ENCODE results near the gene NTPCR. TPM values are rescaled to one million over a fixed set of nuclear protein-coding genes. Genes with fewer than 3 reads are reported as not detected.

The NTPCR gene
- total RNA-seq, 2 experiments from 2014 or later: 41.7 to 45.0 TPM

GRCh38 chr1:232968965-232969364, 18.6 kb downstream of the NTPCR start:
- Mint-ChIP-seq H3K27me3 (no peaks in the 10 kb centered on the region), H3K27ac (no peak overlapping the region), H3K36me3 (peaks cover 57% of the 10 kb centered on the region), H3K9me3 (peaks cover 18% of the 10 kb centered on the region), H3K4me1 (ENCODE audit: low read depth) (peaks cover 4% of the 10 kb centered on the region), H3K4me3 (no peak overlapping the region)
- CTCF ChIA-PET: no interaction called here
- POLR2A ChIA-PET: no interaction called here
- DNase-seq: no peak
- intact Hi-C loops (cut with micrococcal nuclease): no loop called here

DNA sequence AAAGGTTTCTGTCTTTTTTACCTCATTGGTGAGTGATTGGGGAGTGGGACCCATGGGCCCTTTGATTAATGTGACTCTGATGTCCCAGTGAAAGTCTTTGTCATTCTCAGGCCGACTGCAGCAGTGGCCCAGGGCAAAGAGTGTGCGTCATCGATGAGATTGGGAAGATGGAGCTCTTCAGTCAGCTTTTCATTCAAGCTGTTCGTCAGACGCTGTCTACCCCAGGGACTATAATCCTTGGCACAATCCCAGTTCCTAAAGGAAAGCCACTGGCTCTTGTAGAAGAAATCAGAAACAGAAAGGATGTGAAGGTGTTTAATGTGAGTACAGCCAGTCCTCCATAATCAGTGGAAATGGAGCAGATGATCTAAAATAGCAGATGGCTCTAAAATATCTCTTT, 19.4 kb downstream of the NTPCR start:
- peaks cover 21% of the 10 kb centered on the region for H3K9me3 Mint-ChIP-seq
- ChIA-PET CTCF (interaction anchor here (0.7 kb wide), 1 partner anchor 92 kb away, joined by 3 read pairs; no protein-coding TSS in a partner anchor), POLR2A (no interaction called here)
- no peak for DNase-seq
- no peaks in the 10 kb centered on the region for H3K27me3 Mint-ChIP-seq
- peaks cover 4% of the 10 kb centered on the region for H3K4me1 Mint-ChIP-seq (ENCODE audit: low read depth)
- H3K27ac Mint-ChIP-seq: no peak overlapping the region
- intact Hi-C loops (cut with micrococcal nuclease): no loop called here
- peaks cover 65% of the 10 kb centered on the region for H3K36me3 Mint-ChIP-seq
- H3K4me3 Mint-ChIP-seq: no peak overlapping the region

DNA sequence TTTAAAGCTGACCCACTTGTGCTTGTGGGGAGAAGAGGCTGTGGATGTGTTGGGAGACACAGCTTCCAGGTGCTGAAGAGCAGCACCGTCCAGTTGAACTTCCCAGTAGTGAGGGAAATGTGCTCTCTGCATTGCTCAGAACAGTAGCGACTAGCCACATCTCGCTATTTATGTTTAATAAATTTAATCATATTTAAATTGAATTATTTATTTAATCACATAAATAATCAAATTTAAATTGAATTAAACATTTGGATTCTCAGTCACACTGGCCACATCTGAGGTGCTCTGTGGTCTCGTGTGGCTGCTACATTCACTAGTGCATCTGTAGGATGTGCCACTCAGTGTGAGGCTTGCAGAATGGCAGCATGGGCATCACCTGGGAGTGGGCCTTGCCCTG, 20.1 kb downstream of the NTPCR start:
- intact Hi-C loops (cut with micrococcal nuclease): no loop called here
- Mint-ChIP-seq H3K36me3 (peaks cover 62% of the 10 kb centered on the region), H3K27me3 (no peaks in the 10 kb centered on the region), H3K4me1 (ENCODE audit: low read depth) (no peaks in the 10 kb centered on the region), H3K27ac (no peak overlapping the region), H3K4me3 (no peak overlapping the region), H3K9me3 (peaks cover 21% of the 10 kb centered on the region)
- CTCF ChIA-PET: no interaction called here
- POLR2A ChIA-PET: no interaction called here
- no peak for DNase-seq

GRCh38 chr1:232973652-232974611, 23.5 kb downstream of the NTPCR start:
- ChIA-PET POLR2A (no interaction called here), CTCF (no interaction called here)
- no peak for DNase-seq
- peaks cover 13% of the 10 kb centered on the region for H3K4me1 Mint-ChIP-seq (ENCODE audit: low read depth)
- peaks cover 64% of the 10 kb centered on the region for H3K36me3 Mint-ChIP-seq
- no peak overlapping the region for H3K27ac Mint-ChIP-seq
- intact Hi-C loops (cut with micrococcal nuclease): no loop called here
- no peaks in the 10 kb centered on the region for H3K27me3 Mint-ChIP-seq
- peaks cover 21% of the 10 kb centered on the region for H3K9me3 Mint-ChIP-seq
- H3K4me3 Mint-ChIP-seq: no peak overlapping the region

DNA sequence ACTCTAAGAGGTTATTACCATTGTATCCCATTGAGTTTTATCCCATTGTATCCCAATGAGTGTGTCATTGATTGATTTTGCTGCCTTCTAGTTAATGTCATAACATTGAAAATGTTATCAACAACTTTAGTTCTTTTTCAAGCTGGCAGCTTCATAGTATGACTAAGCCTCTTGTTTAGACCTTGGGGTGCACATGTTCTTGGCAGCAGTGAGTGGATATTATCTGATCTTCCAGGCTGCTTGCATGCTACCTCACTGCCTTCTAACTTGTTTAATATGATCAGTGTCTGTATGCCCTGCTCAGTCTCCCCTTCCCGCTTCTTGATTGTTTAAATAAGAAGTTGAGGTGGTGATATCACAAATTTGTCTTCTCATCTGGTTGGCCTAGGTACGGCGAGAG, 24.6 kb downstream of the NTPCR start:
- no peak for DNase-seq
- Mint-ChIP-seq H3K27me3 (no peaks in the 10 kb centered on the region), H3K9me3 (peaks cover 21% of the 10 kb centered on the region), H3K4me3 (no peak overlapping the region), H3K4me1 (ENCODE audit: low read depth) (peaks cover 16% of the 10 kb centered on the region), H3K27ac (no peak overlapping the region), H3K36me3 (peaks cover 60% of the 10 kb centered on the region)
- intact Hi-C loops (cut with micrococcal nuclease): no loop called here
- CTCF ChIA-PET: no interaction called here
- POLR2A ChIA-PET: no interaction called here

- ChIA-PET POLR2A (no interaction called here), CTCF (no interaction called here)
- no peaks in the 10 kb centered on the region for H3K27me3 Mint-ChIP-seq
- peaks cover 16% of the 10 kb centered on the region for H3K4me1 Mint-ChIP-seq (ENCODE audit: low read depth)
- H3K4me3 Mint-ChIP-seq: no peak overlapping the region
- peak; percentile 28 for DNase-seq
- intact Hi-C loops (cut with micrococcal nuclease): no loop called here
- H3K36me3 Mint-ChIP-seq: peaks cover 31% of the 10 kb centered on the region
- peak overlapping the region; percentile 39 for H3K27ac Mint-ChIP-seq
- peaks cover 12% of the 10 kb centered on the region for H3K9me3 Mint-ChIP-seq
Measured at GRCh38 chr1:232978091-232978634, 27.8 kb downstream of the NTPCR start.

- no peaks in the 10 kb centered on the region for H3K27me3 Mint-ChIP-seq
- H3K27ac Mint-ChIP-seq: no peak overlapping the region
- POLR2A ChIA-PET: no interaction called here
- H3K4me3 Mint-ChIP-seq: no peak overlapping the region
- intact Hi-C loops (cut with micrococcal nuclease): no loop called here
- H3K9me3 Mint-ChIP-seq: peaks cover 5% of the 10 kb centered on the region
- CTCF ChIA-PET: no interaction called here
- peaks cover 16% of the 10 kb centered on the region for H3K4me1 Mint-ChIP-seq (ENCODE audit: low read depth)
- H3K36me3 Mint-ChIP-seq: peaks cover 27% of the 10 kb centered on the region
- DNase-seq: no peak
Measured at GRCh38 chr1:232978815-232979214, 28.4 kb downstream of the NTPCR start.

DNA sequence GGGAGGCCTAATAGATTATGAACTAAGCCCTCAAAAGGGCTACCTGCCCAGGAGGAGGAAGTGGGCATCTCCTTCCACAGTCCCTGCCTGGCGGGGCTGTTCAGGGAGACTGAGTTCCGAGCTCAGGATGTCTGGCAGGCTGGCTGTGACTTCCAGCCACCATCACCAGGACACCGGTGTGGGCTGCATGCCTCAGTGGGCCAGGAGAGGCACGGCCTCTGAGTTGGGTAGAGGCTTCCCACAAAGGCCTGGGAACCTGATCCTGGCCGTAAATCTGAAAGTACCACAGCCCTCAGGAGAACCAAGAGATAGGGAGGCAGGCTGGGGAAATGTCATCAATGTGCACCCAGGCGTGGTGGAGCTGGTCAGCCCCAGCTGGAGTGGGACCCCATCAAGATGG, 29.1 kb downstream of the NTPCR start:
- H3K27me3 Mint-ChIP-seq: no peaks in the 10 kb centered on the region
- ChIA-PET CTCF (no interaction called here), POLR2A (no interaction called here)
- H3K4me3 Mint-ChIP-seq: no peak overlapping the region
- DNase-seq: no peak
- intact Hi-C loops (cut with micrococcal nuclease): no loop called here
- H3K27ac Mint-ChIP-seq: no peak overlapping the region
- H3K4me1 Mint-ChIP-seq (ENCODE audit: low read depth): peaks cover 16% of the 10 kb centered on the region
- H3K9me3 Mint-ChIP-seq: no peaks in the 10 kb centered on the region
- peaks cover 20% of the 10 kb centered on the region for H3K36me3 Mint-ChIP-seq

- ChIA-PET POLR2A (no interaction called here), CTCF (no interaction called here)
- intact Hi-C loops (cut with micrococcal nuclease): no loop called here
- H3K4me1 Mint-ChIP-seq (ENCODE audit: low read depth): peaks cover 16% of the 10 kb centered on the region
- no peaks in the 10 kb centered on the region for H3K9me3 Mint-ChIP-seq
- no peak for DNase-seq
- H3K27me3 Mint-ChIP-seq: no peaks in the 10 kb centered on the region
- H3K4me3 Mint-ChIP-seq: no peak overlapping the region
- peaks cover 15% of the 10 kb centered on the region for H3K36me3 Mint-ChIP-seq
- H3K27ac Mint-ChIP-seq: no peak overlapping the region
Measured at GRCh38 chr1:232980355-232980978, 30.1 kb downstream of the NTPCR start.

GRCh38 chr1:232980986-232981560, 30.7 kb downstream of the NTPCR start:
- Mint-ChIP-seq H3K9me3 (no peaks in the 10 kb centered on the region), H3K27ac (no peak overlapping the region), H3K36me3 (peaks cover 12% of the 10 kb centered on the region), H3K4me1 (ENCODE audit: low read depth) (peaks cover 16% of the 10 kb centered on the region), H3K27me3 (no peaks in the 10 kb centered on the region), H3K4me3 (no peak overlapping the region)
- ChIA-PET CTCF (no interaction called here), POLR2A (no interaction called here)
- DNase-seq: no peak
- intact Hi-C loops (cut with micrococcal nuclease): no loop called here

GRCh38 chr1:232982238-232982944, 32.0 kb downstream of the NTPCR start:
- peaks cover 16% of the 10 kb centered on the region for H3K4me1 Mint-ChIP-seq (ENCODE audit: low read depth)
- H3K36me3 Mint-ChIP-seq: peaks cover 12% of the 10 kb centered on the region
- no peak overlapping the region for H3K4me3 Mint-ChIP-seq
- intact Hi-C loops (cut with micrococcal nuclease): no loop called here
- DNase-seq: no peak
- ChIA-PET CTCF (interaction anchor here (0.6 kb wide), 1 partner anchor 283 kb away, joined by 3 read pairs; no protein-coding TSS in a partner anchor), POLR2A (no interaction called here)
- H3K27ac Mint-ChIP-seq: no peak overlapping the region
- H3K9me3 Mint-ChIP-seq: no peaks in the 10 kb centered on the region
- no peaks in the 10 kb centered on the region for H3K27me3 Mint-ChIP-seq

- no peak for DNase-seq
- no peak overlapping the region for H3K27ac Mint-ChIP-seq
- intact Hi-C loops (cut with micrococcal nuclease): no loop called here
- no peaks in the 10 kb centered on the region for H3K9me3 Mint-ChIP-seq
- no peak overlapping the region for H3K4me3 Mint-ChIP-seq
- CTCF ChIA-PET: interaction anchor here (0.6 kb wide), 1 partner anchor 282 kb away, joined by 3 read pairs; no protein-coding TSS in a partner anchor
- POLR2A ChIA-PET: no interaction called here
- no peaks in the 10 kb centered on the region for H3K27me3 Mint-ChIP-seq
- H3K36me3 Mint-ChIP-seq: peaks cover 8% of the 10 kb centered on the region
- H3K4me1 Mint-ChIP-seq (ENCODE audit: low read depth): peaks cover 8% of the 10 kb centered on the region
Measured at GRCh38 chr1:232983375-232983774, 33.0 kb downstream of the NTPCR start.
